ENCODE measurements around the gene ASH1L.
A peak's percentile ranks its signal among the peaks of the same experiment; 100 is the strongest.
"Not testable (repeated sequence)": the region's sequence is repeated elsewhere in the genome, so short reads cannot be mapped to it uniquely, and the experiment has no call there.

Gene ASH1L

DNA sequence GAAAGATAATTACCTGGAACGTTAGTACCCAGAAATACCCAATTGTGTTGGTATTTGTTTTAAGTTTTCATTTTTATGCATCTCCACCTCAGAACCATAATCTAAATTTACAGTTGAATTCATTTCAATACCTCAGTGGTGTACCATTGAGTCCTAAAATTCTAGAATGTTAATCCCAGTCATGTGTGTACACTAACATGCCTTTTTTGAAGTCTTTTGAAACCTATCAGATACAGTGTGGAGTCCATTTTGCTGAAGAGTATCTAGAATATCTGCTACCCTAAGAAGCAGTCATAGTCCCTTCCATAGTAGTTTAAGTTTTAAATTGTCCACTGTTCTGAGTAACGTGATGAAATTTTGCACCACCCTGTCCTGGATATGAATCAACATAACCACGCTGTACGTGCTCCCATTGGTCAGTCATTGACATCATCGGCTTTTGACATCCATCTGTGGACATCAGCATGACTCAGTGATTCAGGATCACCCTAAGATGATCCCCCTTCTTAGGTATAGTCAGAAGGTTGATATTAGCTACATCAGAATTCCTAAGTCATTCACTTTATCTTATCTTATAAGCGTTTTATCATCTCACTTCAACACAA lies 7.5 kb upstream of the ASH1L start:
- no peak overlapping the region for H3K27ac ChIP-seq
- H3K4me3 ChIP-seq: no peak overlapping the region

DNA sequence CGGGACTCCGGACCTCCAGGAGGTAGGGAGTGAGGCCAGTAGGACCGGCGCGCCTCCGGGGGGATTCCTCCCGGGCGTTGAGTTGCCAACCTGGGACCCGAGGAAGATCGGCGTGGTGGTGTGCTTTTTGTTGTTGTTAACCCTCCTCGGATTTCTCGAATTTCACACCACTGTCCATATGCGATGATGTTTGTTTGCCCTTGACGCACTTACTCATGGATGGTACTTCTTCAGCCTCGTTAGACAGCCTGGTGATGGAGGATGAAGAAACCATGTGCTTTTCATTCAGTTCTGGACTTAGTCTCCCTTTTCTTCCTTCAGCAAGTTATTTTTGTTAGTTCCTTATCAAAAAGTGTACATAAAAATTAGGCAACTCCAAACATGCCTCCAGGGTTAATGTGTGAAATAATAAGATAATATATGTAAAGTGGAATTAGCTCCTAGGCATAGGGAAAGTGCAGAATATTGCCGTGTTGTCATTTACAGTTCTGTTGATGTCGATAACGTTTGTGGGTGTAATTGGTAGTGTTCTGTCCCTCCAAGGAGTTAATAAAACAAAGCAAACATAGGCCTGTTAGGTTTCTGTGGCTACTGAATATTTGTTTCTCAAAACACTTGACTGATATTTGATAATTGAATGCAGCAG lies 897 bp upstream of the ASH1L start:
- Histone ChIP-seq H3K4me3 (peak overlapping the region; percentile 73 to 98 (median 91)), H3K27ac (peak overlapping the region; percentile 94 to 100 (median 98))

DNA sequence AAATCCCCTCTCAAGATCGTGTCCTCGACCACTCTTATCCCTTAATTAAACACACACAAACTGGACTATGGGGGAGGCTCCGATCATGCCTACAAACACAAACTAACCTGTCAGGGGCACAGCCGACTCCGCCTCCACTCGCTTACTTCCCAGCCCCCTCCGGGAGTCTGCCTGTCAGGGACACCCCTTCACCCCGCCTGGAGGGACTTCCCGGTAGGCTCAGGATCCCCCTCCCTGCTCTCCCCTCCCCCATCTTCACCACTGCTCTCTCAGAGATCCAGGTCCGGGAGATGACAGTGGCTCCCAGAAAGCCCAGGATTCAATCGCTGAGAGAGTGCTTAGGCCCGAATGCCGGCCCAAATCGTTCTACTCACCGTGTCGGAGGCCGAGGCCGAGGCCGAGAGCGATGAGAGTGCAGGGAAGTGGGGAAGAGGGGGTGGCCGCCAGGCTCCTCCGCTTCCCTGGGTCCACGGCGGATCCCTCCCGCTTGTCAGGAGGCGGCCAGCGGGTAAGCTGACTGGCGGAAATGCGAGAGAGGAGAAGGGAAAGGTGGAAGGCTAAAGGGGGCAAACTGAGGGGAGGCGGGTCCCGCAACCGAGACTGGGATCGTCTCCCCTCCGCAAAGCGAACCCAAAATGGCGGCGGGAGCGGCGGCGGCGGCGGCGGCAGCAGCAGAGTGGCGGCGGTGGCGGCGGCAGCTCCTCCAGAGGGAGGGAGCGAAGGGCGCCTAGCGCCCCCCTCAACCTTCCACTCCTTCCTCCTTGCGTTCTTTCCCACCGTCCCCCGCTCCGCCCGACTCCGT lies 623 bp downstream of the ASH1L start:
- Histone ChIP-seq H3K4me3 (peak overlapping the region; percentile 73 to 98 (median 91)), H3K27ac (peak overlapping the region; percentile 94 to 100 (median 98))

DNA sequence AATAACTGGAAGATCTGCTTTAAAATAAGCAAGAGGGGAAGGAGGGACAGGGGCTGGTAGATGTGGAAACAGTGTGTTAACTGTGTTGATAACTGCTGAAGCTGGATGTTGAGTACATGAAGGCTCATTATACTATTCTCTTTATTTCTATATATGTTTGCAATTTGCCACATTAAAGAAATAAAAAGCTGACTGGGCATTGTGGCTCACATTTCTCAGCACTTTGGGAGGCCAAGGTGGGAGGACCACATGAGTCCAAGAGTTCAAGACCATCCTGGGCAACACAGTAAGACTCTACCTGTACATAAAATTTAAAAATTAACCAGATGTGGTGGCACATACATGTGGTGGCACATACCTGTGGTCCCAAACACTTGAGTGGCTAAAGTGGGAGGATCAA lies 6.7 kb downstream of the ASH1L start:
- Histone ChIP-seq H3K4me3 (no peak overlapping the region), H3K27ac (no peak overlapping the region)

DNA sequence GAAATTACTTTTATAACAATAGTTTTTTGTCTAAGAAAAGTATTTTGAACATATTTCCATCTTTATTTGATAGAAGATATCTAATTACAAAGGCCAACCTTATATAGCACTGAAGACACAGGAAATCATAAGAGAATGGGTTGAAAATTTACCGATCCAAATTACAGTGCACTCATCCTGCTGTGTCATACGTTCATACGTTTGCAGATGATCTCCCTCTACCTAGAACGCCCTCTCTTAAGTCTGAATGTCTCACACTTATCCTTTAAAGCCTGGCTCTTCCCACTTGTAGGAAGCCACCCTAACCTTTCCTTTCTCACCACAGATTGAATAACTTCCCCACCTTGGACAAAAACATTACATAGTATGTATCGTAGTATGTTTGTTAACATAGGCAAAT lies 9.3 kb downstream of the ASH1L start:
- no peak overlapping the region for H3K27ac ChIP-seq
- no peak overlapping the region for H3K4me3 ChIP-seq

DNA sequence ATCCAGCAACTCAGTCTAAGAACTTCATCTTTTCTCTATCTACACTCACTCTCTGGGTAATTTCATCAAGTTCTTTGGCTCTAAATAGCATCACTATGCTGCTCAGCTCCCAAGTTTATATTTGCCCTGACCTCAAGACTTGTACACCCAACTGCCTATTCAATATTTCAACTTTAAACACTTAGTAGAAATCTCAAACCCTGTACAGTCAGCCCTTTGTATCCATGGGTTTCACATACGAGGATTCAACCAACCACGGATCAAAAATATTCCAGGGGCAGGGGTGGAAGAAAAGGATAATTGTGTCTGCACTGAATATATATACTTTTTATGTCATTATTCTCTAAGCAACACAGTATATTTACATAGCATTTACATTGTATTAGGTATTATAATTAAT lies 13.9 kb downstream of the ASH1L start:
- Histone ChIP-seq H3K4me3 (no peak overlapping the region), H3K27ac (no peak overlapping the region)

DNA sequence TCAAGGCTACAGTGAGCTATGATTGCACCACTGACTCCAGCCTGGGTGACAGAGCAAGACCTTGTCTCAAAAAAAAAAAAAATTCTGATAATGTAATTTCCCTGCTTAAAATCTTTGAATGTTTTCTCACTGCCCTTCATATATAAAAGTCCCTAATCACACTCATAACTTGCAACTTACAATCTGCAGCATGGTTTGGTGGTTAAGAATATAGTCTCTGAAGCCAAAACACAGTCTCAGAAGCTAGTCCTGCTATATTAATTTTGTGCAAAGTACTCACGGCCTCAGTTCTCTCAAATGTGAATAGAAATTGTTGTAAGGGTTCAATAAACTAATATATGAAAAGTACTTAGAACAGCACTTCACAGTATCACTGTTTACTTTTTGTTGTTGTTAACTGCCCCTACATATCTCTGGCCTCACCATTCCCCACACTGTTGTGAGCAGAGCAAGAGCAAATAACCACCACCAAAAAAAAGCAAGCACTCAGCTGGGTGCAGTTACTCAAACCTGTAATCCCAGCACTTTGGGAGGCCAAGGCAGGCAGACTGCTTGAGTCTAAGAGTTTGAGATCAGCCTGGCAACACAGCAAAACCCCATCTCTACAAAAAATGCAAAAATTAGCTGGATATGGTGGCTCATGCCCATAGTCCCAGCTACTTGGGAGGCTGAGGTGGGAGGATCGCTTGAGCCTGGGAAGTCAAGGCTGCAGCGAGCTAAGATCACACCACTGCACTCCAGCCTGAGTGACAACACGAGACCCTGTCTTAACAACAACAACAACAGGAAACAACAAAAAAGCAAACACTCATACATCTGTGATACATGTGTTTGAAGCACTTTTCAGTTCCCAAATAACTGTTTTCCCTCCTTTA lies 22.4 kb downstream of the ASH1L start:
- Histone ChIP-seq H3K27ac (peak overlapping the region in 3 of 21 experiments; percentile 12 to 65 (median 26)), H3K4me3 (no peak overlapping the region)

DNA sequence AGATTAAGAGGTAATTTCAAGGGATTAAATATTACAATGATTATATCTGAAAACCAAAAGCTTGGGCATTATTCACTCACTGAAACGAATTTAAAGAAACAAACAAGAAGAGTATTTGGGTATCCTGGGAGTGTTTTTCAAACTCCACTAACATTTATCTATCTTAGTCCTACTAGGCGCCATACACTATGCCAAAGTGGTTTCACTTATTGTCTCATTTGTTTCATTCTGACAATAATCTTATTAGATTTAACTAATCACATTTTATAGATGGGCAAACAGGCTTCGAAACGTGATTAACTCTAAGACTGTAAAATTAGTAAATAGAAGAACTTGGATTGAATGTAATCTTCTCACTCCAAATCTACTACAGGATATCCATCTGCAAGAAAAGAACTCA lies 25.4 kb downstream of the ASH1L start:
- no peak overlapping the region for H3K4me3 ChIP-seq
- H3K27ac ChIP-seq: peak overlapping the region in 5 of 21 experiments; percentile 43 to 79 (median 63)

DNA sequence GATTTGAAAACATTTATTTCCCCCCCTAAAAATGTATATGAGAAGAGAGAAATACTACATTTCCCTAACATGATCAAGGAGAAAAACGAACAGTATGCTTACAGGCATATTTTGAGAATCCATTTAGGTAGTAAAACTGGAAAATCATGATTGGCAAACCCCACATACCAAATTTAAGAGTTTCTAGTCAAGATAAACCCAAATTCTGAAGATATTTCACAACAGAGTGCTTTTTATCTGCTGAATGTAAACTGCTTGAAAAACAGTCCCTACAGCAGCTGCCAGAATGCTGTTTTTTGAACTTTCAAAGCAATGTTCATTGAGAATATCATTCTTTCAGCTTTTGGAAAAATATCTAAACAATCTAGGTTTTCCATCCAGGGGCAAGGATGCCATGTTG lies 31.0 kb downstream of the ASH1L start:
- H3K27ac ChIP-seq: peak overlapping the region in 1 of 21 experiments; percentile 6
- H3K4me3 ChIP-seq: no peak overlapping the region

DNA sequence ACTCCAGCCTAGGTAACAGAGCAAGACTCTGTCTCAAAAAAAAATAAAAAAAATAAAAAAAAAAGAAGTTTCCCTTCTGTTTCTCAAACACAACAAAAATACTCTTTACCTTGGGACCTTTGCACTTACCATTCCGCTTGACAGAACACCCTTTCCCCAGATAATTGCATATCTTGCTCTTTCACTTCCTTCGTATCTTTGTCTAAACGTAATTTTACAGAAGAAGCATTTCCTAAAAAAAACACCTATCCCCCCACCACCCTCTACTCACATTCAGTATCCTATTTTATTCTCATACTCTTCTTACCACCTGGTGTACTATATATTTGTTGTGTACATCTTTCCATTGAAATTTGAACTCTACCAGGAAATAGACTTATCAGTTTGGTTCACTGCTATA lies 32.7 kb downstream of the ASH1L start:
- H3K27ac ChIP-seq: no peak overlapping the region
- H3K4me3 ChIP-seq: no peak overlapping the region

DNA sequence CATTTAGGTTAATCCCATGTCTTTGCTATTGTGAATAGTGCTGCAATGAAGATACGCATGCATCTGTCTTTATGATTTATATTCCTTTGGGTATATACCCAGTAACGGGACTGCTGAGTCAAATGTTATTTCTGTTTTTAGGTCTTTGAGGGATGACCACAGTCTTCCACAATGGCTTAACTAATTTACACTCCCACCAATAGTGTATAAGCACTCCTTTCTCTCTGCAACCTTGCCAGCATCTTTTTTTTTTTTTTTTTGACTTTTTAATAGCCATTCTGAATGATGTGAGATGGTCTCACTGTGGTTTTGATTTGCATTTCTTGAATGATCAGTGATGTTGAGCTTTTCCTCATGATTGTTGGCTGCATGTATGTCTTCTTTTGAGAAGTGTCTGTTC lies 33.5 kb downstream of the ASH1L start:
- no peak overlapping the region for H3K4me3 ChIP-seq

DNA sequence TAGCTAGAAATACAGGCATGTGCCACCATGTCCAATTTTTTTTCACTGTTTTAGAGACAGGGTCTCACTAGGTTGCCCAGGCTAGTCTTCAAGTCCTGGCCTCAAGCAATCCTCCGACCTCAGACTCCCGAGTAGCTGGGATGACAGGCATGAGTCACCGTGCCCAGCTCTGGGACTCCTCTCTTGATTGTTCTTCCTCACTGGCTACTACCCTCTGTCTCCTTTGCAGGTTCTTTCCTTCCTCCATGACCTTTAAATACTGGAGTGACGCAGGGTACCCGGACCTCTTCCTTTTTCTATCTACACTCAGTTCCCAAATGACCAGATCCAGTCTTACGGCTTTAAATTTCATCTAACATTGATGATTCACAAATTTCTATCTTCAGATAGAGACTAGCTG lies 34.9 kb downstream of the ASH1L start:
- Histone ChIP-seq H3K4me3 (no peak overlapping the region), H3K27ac (no peak overlapping the region)

More for the DNA sequence above, 33.5 kb downstream of the ASH1L start:
- H3K27ac ChIP-seq: no peak overlapping the region

DNA sequence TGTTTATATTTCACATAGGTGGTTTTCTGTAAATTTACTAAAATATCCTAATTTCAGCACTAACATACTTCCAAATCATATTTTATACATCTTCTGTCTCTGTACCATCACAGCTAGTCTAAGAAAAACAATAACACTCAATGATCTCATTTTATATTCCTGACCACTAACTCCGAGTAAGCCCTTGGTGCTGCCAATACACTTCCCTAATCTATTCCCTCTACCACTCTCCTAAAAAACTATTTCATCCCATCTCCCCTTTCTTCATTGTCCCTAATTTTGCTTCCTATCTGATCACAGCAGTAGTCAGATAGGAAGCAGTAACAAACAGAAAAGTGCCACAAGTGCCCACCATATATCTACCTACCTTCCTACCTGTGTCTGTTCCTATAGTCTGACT lies 36.2 kb downstream of the ASH1L start:
- no peak overlapping the region for H3K4me3 ChIP-seq
- H3K27ac ChIP-seq: no peak overlapping the region

DNA sequence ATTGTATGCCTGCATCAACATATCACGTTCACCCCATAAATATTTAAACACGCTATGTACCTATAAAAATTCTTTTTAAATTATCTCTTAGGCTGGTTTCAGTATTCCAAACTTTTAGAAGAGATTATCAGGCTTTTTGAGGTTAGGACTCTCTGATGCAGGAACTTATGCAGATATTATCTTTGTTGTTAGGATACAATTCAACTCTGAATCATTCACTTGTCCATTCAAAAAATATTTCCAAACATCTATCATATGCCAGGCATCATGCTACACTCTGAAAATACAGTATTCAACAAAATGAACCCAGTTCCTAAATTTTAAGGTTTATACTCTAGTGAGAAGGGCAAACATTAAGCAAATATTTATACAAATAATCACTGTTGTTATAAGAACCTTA lies 40.5 kb downstream of the ASH1L start:
- Histone ChIP-seq H3K27ac (no peak overlapping the region), H3K4me3 (no peak overlapping the region)

DNA sequence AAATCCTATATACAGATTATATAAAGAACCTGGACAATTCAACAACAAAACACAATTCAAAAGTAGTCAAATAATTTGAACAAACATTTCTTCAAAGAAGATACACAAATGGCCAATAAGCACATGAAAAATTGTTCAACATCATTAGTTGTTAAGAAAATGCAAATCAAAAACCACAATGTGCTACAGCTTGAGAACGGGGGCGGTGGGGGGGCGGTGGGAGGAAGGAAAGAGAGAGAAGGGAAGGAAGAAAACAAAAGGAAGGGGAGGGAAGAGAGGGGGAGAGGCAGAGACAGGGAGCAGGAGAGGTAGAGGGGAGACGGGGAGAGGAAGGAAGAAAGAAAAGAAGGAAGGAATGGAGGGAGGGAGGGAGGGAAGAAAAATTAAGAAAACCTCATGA lies 44.1 kb downstream of the ASH1L start:
- H3K27ac ChIP-seq: no peak overlapping the region

DNA sequence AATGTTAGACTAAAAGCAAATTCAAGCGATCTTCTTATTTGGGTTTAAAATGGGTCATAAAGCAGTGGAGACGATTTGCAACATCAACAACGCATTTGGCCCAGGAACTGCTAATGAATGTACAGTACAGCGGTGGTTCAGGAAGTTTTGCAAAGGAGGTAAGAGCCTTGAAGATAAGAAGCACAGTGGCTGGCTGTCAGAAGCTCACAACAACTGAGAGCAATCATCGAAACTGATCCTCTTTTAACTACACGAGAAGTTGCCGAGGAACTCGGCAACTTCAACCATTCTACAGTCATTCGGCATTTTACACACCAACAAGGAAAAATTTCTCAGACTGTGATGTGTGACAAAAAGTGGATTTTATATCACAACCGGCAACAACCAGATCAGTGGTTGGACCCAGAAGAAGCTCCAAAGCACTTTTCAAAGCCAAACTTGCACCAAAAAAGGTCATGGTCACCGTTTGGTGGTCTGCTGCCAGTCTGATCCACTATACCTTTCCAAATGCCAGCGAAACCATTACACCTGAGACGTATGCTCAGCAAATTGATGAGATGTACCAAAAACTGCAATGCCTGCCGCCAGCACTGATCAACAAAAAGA lies 47.9 kb downstream of the ASH1L start:
- H3K27ac ChIP-seq: no peak overlapping the region
- no peak overlapping the region for H3K4me3 ChIP-seq

More for the DNA sequence above, 44.1 kb downstream of the ASH1L start:
- H3K4me3 ChIP-seq: no peak overlapping the region

DNA sequence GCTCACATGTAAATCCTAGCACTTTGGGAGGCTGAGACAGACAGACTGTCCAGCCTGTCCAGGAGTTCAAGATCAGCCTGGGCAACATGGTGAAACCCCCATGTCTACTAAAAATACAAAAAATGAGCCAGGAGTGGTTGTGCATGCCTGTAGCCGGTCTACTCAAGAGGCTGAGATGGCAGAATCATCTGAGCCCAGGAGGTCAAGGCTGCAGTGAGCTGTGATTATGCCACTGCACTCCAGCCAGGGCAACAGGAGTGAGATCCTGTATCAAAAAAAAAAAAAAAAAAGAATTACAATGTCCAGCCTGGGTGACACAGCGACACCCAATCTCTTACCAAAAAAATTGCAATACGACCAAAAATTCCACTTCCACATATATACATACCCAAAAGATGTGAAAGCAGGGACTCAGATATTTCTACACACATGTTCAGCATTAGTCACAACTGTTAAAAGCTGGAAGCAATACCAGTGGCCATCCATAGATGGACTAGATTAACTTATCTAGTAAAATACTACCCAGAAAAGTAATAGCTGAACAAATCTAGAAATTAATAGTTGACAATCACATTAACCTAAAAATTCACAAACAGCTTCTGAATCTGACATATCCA lies 49.2 kb downstream of the ASH1L start:
- Histone ChIP-seq H3K27ac (no peak overlapping the region), H3K4me3 (no peak overlapping the region)

DNA sequence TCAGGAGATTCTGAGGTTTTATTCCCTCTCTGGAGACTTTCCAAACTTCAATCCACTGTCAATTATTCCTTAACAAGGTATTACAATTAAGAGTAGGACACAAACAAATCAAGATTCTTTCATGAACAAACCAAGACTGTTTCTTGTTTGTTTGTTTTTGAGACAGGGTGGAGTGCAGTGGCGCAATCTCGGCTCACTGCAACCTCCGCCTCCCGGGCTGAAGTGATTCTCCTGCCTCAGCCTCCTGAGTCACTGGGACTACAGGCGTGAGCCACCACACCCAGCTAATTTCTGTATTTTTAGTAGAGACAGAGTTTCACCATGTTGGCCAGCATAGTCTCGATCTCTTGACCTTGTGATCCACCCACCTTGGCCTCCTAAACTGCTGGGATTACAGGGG lies 51.2 kb downstream of the ASH1L start:
- H3K27ac ChIP-seq, H3K4me3 ChIP-seq: not testable (repeated sequence)

DNA sequence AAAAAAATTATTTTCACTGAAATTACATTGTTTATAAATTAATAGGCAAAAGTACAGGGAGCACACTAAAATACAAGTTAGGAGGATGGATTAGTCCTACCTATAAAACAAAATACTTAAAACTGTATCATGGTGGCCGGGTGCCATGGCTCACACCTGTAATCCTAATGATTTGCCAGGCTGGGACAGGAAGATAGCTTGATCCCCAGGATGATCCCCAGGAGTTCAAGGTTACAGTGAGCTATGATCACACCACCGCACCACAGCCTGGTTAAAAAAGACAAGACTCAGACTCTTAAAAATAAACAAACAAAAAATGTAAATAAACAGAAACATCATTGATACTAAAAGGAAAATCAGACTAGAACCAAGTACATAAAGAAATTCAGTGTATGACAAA lies 53.5 kb downstream of the ASH1L start:
- Histone ChIP-seq H3K4me3 (no peak overlapping the region), H3K27ac (no peak overlapping the region)

Data from skin epidermis (tissue), 12 donors.